HUES64 (cell line): ENCODE measurements around the gene CTBP2.
"Not testable (repeated sequence)": the region's sequence is repeated elsewhere in the genome, so short reads cannot be mapped to it uniquely, and the experiment has no call there.

Experiments
- H3K27ac ChIP-seq: 2 replicates; pipeline ENCODE4 v1.7.0; 2013; ENCODE audit warnings: low read depth, low read length, inconsistent platforms
- H3K27me3 ChIP-seq: 2 replicates; pipeline ENCODE4 v1.6.1; 2013; ENCODE audit warnings: mild to moderate bottlenecking, low read length; ENCODE audit not compliant: insufficient read depth
- H3K36me3 ChIP-seq: 2 replicates; pipeline ENCODE4 v1.6.1; 2013; ENCODE audit warnings: mild to moderate bottlenecking, low read length; ENCODE audit not compliant: insufficient read depth
- H3K4me1 ChIP-seq: 2 replicates; pipeline ENCODE4 v1.6.1; 2013; ENCODE audit warnings: mild to moderate bottlenecking, low read length, moderate library complexity; ENCODE audit not compliant: insufficient read depth
- H3K4me3 ChIP-seq: 2 replicates; pipeline ENCODE4 v1.5.1; 2013; ENCODE audit warnings: mild to moderate bottlenecking, low read length, moderate library complexity
- H3K9ac ChIP-seq: 2 replicates; pipeline ENCODE4 v1.6.1; 2013; ENCODE audit warnings: mild to moderate bottlenecking, low read depth, low read length
- H3K9me3 ChIP-seq: 2 replicates; pipeline ENCODE4 v1.6.1; 2013; ENCODE audit warnings: low read depth, low read length; ENCODE audit not compliant: insufficient read depth
- whole genome bisulfite sequencing: fragments of 150-250, 120-280 bp; methylation state at CpG from one replicate; pipeline ENCODE4 v1.1.7; 2013; ENCODE audit warnings: missing lambda C conversion rate; 5-methylcytosine and 5-hydroxymethylcytosine counted together

Gene CTBP2

GRCh38 chr10:125163803-125164202 is 3.4 kb upstream of the CTBP2 start:
- no peaks in the 10 kb centered on the region for H3K9me3 ChIP-seq
- no peak overlapping the region for H3K27ac ChIP-seq
- no peak overlapping the region for H3K9ac ChIP-seq
- WGBS = 91% methylated on average over 5 of the region's 5 CpGs
- H3K4me3 ChIP-seq = no peak overlapping the region
- no peaks in the 10 kb centered on the region for H3K27me3 ChIP-seq
- H3K36me3 ChIP-seq = no peaks in the 10 kb centered on the region
- 0 out of 2 replicates have a peak, but pooled peaks cover 7% of the 10 kb centered on the region for H3K4me1 ChIP-seq

- H3K36me3 ChIP-seq, H3K9me3 ChIP-seq, H3K4me3 ChIP-seq, H3K27ac ChIP-seq, H3K4me1 ChIP-seq, H3K27me3 ChIP-seq, H3K9ac ChIP-seq: not testable (repeated sequence)
- WGBS = 91% methylated on average over 16 of the region's 19 CpGs
These were observed 2.9 kb upstream of the CTBP2 start for GRCh38 chr10:125163312-125163711.

GRCh38 chr10:125162120-125162931 is 2.0 kb upstream of the CTBP2 start:
- peaks cover 12% of the 10 kb centered on the region; the same call in 1 of the 2 replicates for H3K4me1 ChIP-seq
- H3K4me3 ChIP-seq = peak overlapping the region; percentile 88
- H3K9me3 ChIP-seq = no peaks in the 10 kb centered on the region
- no peaks in the 10 kb centered on the region for H3K36me3 ChIP-seq
- 9% methylated on average over 51 of the region's 51 CpGs for WGBS
- no peaks in the 10 kb centered on the region for H3K27me3 ChIP-seq
- H3K9ac ChIP-seq = peak overlapping the region; percentile 96
- H3K27ac ChIP-seq = peak overlapping the region; percentile 99

GRCh38 chr10:125161707-125162119 is 1.4 kb upstream of the CTBP2 start:
- H3K27ac ChIP-seq = peak overlapping the region; percentile 99
- H3K4me3 ChIP-seq = peak overlapping the region; percentile 88
- no peaks in the 10 kb centered on the region for H3K9me3 ChIP-seq
- no peaks in the 10 kb centered on the region for H3K27me3 ChIP-seq
- H3K36me3 ChIP-seq = no peaks in the 10 kb centered on the region
- peaks cover 18% of the 10 kb centered on the region for H3K4me1 ChIP-seq
- 1% methylated on average over 39 of the region's 39 CpGs for WGBS
- peak overlapping the region; percentile 96 for H3K9ac ChIP-seq

- peak overlapping the region; percentile 96 for H3K9ac ChIP-seq
- WGBS = under 1% methylated on average over 71 of the region's 76 CpGs
- H3K4me3 ChIP-seq = peak overlapping the region; percentile 88
- peak overlapping the region; percentile 99 for H3K27ac ChIP-seq
- H3K9me3 ChIP-seq = no peaks in the 10 kb centered on the region
- H3K27me3 ChIP-seq = no peaks in the 10 kb centered on the region
- peaks cover 25% of the 10 kb centered on the region for H3K4me1 ChIP-seq
- H3K36me3 ChIP-seq = no peaks in the 10 kb centered on the region
These were observed 718 bp upstream of the CTBP2 start for GRCh38 chr10:125160856-125161706.

GRCh38 chr10:125159486-125159931 is 854 bp downstream of the CTBP2 start:
- Histone ChIP-seq H3K36me3 (no peaks in the 10 kb centered on the region), H3K27ac (peak overlapping the region; percentile 92; the same call in 1 of the 2 replicates), H3K4me3 (peak overlapping the region; percentile 69), H3K9me3 (no peaks in the 10 kb centered on the region), H3K27me3 (no peaks in the 10 kb centered on the region), H3K4me1 (peaks cover 40% of the 10 kb centered on the region), H3K9ac (peak overlapping the region; percentile 74)
- under 1% methylated on average over 63 of the region's 66 CpGs for WGBS

GRCh38 chr10:125158601-125159485 is 1.5 kb downstream of the CTBP2 start:
- H3K4me1 ChIP-seq = peaks cover 47% of the 10 kb centered on the region

GRCh38 chr10:125158275-125158600 is 2.1 kb downstream of the CTBP2 start:
- H3K36me3 ChIP-seq = no peaks in the 10 kb centered on the region
- peak overlapping the region; percentile 91 for H3K9ac ChIP-seq
- peak overlapping the region; percentile 72 for H3K27ac ChIP-seq
- no peaks in the 10 kb centered on the region for H3K27me3 ChIP-seq
- WGBS = 0% methylated on average over 5 of the region's 7 CpGs
- H3K4me1 ChIP-seq = peaks cover 53% of the 10 kb centered on the region
- H3K9me3 ChIP-seq = no peaks in the 10 kb centered on the region
- H3K4me3 ChIP-seq = peak overlapping the region; percentile 95

More at GRCh38 chr10:125158601-125159485, 1.5 kb downstream of the CTBP2 start:
- peak overlapping the region; percentile 92 for H3K27ac ChIP-seq
- H3K27me3 ChIP-seq = no peaks in the 10 kb centered on the region
- no peaks in the 10 kb centered on the region for H3K9me3 ChIP-seq
- under 1% methylated on average over 103 of the region's 115 CpGs for WGBS
- no peaks in the 10 kb centered on the region for H3K36me3 ChIP-seq
- peak overlapping the region; percentile 91 for H3K9ac ChIP-seq
- peak overlapping the region; percentile 95 for H3K4me3 ChIP-seq

- H3K9ac ChIP-seq = peak overlapping the region; percentile 91
- H3K4me1 ChIP-seq = peaks cover 55% of the 10 kb centered on the region
- no peaks in the 10 kb centered on the region for H3K36me3 ChIP-seq
- no peaks in the 10 kb centered on the region for H3K9me3 ChIP-seq
- no peaks in the 10 kb centered on the region for H3K27me3 ChIP-seq
- peak overlapping the region; percentile 95 for H3K4me3 ChIP-seq
- H3K27ac ChIP-seq = peak overlapping the region; percentile 69; the same call in 1 of the 2 replicates
- WGBS = 0% methylated on average over 2 of the region's 3 CpGs
These were observed 2.9 kb downstream of the CTBP2 start for GRCh38 chr10:125157505-125157904.

- H3K27me3 ChIP-seq = no peaks in the 10 kb centered on the region
- H3K27ac ChIP-seq = peak overlapping the region; percentile 69; the same call in 1 of the 2 replicates
- H3K4me3 ChIP-seq = peak overlapping the region; percentile 95
- H3K9ac ChIP-seq = peak overlapping the region; percentile 91
- peaks cover 56% of the 10 kb centered on the region for H3K4me1 ChIP-seq
- H3K36me3 ChIP-seq = no peaks in the 10 kb centered on the region
- no peaks in the 10 kb centered on the region for H3K9me3 ChIP-seq
- 7% methylated on average over 9 of the region's 13 CpGs for WGBS
These were observed 3.5 kb downstream of the CTBP2 start for GRCh38 chr10:125156739-125157480.
